HepG2 (cell line): ENCODE data around the gene ADSS1. TPM values are rescaled to one million over a fixed set of nuclear protein-coding genes. Genes with fewer than 3 reads are reported as not detected.

Source experiments
- E2F1 ChIP-seq: sonication (generic); formaldehyde crosslinking; IDR thresholded peaks from 2 replicates; pipeline ENCODE4 v1.5.0; 2020; ENCODE audit warnings: missing genetic modification reagents
- NCOA1 ChIP-seq: sonication (generic); formaldehyde crosslinking; IDR thresholded peaks from 2 replicates; pipeline ENCODE4 v1.9.0; 2021; ENCODE audit warnings: missing genetic modification reagents
- POGZ ChIP-seq: sonication (generic); formaldehyde crosslinking; IDR thresholded peaks from 2 replicates; pipeline ENCODE4 v1.4.0; 2020; ENCODE audit warnings: mild to moderate bottlenecking, missing genetic modification reagents
- PRPF4 ChIP-seq: fragments of 200-400 bp; formaldehyde crosslinking; IDR thresholded peaks from 2 replicates; pipeline ENCODE4 v1.6.1; 2016; ENCODE audit warnings: low read length, low read depth; ENCODE audit not compliant: poor library complexity, severe bottlenecking
- SIN3A ChIP-seq: IDR thresholded peaks from 2 replicates; pipeline ENCODE4 v1.6.1; 2011; ENCODE audit warnings: low read depth, mild to moderate bottlenecking, control low read depth, low read length, borderline replicate concordance
- STAT6 ChIP-seq: sonication (generic); formaldehyde crosslinking; IDR thresholded peaks from 2 replicates; pipeline ENCODE4 v1.4.0; 2020; ENCODE audit warnings: missing genetic modification reagents, mild to moderate bottlenecking, borderline replicate concordance
- TRIM24 ChIP-seq: sonication (generic); formaldehyde crosslinking; IDR thresholded peaks from 2 replicates; pipeline ENCODE4 v1.8.0; 2022; ENCODE audit warnings: mild to moderate bottlenecking, missing genetic modification reagents
- ZBTB34 ChIP-seq: sonication (generic); formaldehyde crosslinking; IDR thresholded peaks from 2 replicates; pipeline ENCODE4 v1.8.0; 2022; ENCODE audit warnings: mild to moderate bottlenecking, missing genetic modification reagents
- ZNF124 ChIP-seq: sonication (generic); formaldehyde crosslinking; IDR thresholded peaks from 2 replicates; pipeline ENCODE4 v1.4.0; 2020; ENCODE audit warnings: missing genetic modification reagents
- ZNF20 ChIP-seq: sonication (generic); formaldehyde crosslinking; IDR thresholded peaks from 2 replicates; pipeline ENCODE4 v1.4.0; 2020; ENCODE audit warnings: mild to moderate bottlenecking, moderate library complexity, missing genetic modification reagents
- ZNF230 ChIP-seq: sonication (generic); formaldehyde crosslinking; IDR thresholded peaks from 2 replicates; pipeline ENCODE4 v1.4.0; 2020; ENCODE audit warnings: mild to moderate bottlenecking, missing genetic modification reagents
- ZNF264 ChIP-seq: sonication (generic); formaldehyde crosslinking; IDR thresholded peaks from 2 replicates; pipeline ENCODE4 v1.4.0; 2020; ENCODE audit warnings: missing genetic modification reagents
- ZNF552 ChIP-seq: sonication (generic); formaldehyde crosslinking; IDR thresholded peaks from 2 replicates; pipeline ENCODE4 v1.9.0; 2022; ENCODE audit warnings: missing genetic modification reagents, mild to moderate bottlenecking, borderline replicate concordance
- ZNF737 ChIP-seq: sonication (generic); formaldehyde crosslinking; IDR thresholded peaks from 2 replicates; pipeline ENCODE4 v1.5.0; 2020; ENCODE audit warnings: missing genetic modification reagents, mild to moderate bottlenecking, borderline replicate concordance
- ZSCAN31 ChIP-seq: sonication (generic); formaldehyde crosslinking; IDR thresholded peaks from 2 replicates; pipeline ENCODE4 v1.5.0; 2020; ENCODE audit warnings: low read depth, mild to moderate bottlenecking, missing genetic modification reagents
- polyA plus RNA-seq, 8 experiments: library from polyadenylated mRNA; depleted of rRNA in 3 of 8; stranded (reverse) in 7 of 8; unstranded in 1 of 8; fragments of >200 nt; fragmentation: Illumina TruSeq in 4 of 8; extraction: Trizol in 4 of 8; gene quantifications; 2 replicates each; pipeline versions ENCODE4 v1.2.1 to v1.2.3, GENCODE V29; 2011 to 2016; ENCODE audit warnings: low read depth in 4 of 8, missing spikeins in 1 of 8, mixed read lengths in 1 of 8; ENCODE audit not compliant: insufficient read depth in 1 of 8
- total RNA-seq, 5 experiments: library from RNA; depleted of rRNA; stranded (reverse); fragments of >200 nt; fragmentation: Illumina TruSeq; extraction: Trizol; gene quantifications; 2 replicates each; pipeline ENCODE4 v1.2.3, GENCODE V29; 2016; ENCODE audit warnings: low read depth in 1 of 5
- TF ChIP-seq, protein P1 (sequence below), 2 experiments: sonication (generic) in 1 of 2; formaldehyde crosslinking in 1 of 2; IDR thresholded peaks; 2 replicates each; pipeline versions ENCODE4 v1.5.1 to v1.6.1; 2011 to 2020; ENCODE audit warnings: borderline replicate concordance in 1 of 2, low read depth in 1 of 2, low read length in 1 of 2, mild to moderate bottlenecking in 1 of 2, missing genetic modification reagents in 1 of 2, moderate library complexity in 1 of 2
- TF ChIP-seq, protein P2 (sequence below): IDR thresholded peaks from 2 replicates; pipeline ENCODE4 v1.6.1; 2016; ENCODE audit warnings: missing genetic modification reagents, missing compliant biosample characterization
- TF ChIP-seq, protein P3 (sequence below): sonication (generic); formaldehyde crosslinking; IDR thresholded peaks from 2 replicates; pipeline ENCODE4 v1.8.1; 2023; ENCODE audit warnings: mild to moderate bottlenecking, moderate library complexity, missing genetic modification reagents

ADSS1 gene
- total and polyA plus RNA-seq, 2 of the 13 experiments (the other 11 are each of a cell fraction or from before 2014, with no cell fraction given) = 1.0 to 36.7 TPM

DNA sequence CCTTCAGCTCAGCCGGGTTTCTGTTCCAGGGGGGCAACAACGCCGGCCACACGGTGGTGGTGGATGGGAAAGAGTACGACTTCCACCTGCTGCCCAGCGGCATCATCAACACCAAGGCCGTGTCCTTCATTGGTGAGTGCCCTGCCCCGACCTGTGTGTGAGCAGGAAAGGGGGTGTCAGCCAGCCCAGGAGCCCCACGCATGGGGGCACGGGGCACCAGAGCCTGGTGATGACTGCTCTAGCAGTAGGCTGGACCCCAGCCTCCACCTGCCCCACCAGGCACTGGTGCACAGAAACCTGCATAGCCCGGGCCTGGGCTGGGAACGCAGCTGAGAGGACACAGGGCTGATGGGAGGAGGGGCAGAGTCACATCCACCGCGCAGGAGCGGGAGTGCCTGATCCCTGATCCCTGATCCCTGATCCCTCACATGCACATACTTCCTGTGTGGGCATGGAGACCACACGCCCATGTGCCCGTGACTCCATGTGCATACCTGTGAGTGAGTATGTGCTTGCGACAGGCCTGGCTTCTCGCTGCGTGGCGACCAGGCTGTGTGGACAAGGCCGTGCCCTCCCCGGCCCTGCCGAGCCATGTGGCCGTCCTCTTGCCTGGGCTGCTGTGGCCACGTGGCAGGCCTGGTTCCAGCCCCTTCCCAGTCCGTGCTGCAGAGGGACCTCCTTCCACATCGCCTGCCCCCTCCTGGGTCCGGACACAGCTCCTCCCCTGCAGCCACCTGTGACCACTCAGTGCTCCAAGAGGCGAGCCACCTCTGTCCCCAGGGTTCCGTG lies 11.2 kb downstream of the ADSS1 start (continued):
- TF ChIP-seq, protein P1, sequence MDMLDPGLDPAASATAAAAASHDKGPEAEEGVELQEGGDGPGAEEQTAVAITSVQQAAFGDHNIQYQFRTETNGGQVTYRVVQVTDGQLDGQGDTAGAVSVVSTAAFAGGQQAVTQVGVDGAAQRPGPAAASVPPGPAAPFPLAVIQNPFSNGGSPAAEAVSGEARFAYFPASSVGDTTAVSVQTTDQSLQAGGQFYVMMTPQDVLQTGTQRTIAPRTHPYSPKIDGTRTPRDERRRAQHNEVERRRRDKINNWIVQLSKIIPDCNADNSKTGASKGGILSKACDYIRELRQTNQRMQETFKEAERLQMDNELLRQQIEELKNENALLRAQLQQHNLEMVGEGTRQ (IDR thresholded peaks at IDR 0.05; ENCODE audit: low read depth, low read length) = no peak
- TF ChIP-seq, protein P1 (CRISPR knock-in tag; IDR thresholded peaks at IDR 0.05; ENCODE audit: borderline replicate concordance) = 0 out of 2 replicates have a peak, but pooled peaks have one; percentile 46
- no peak for TF ChIP-seq NCOA1 (CRISPR knock-in tag)
- TF ChIP-seq ZNF20 (CRISPR knock-in tag) = no peak
- TF ChIP-seq, protein P2, sequence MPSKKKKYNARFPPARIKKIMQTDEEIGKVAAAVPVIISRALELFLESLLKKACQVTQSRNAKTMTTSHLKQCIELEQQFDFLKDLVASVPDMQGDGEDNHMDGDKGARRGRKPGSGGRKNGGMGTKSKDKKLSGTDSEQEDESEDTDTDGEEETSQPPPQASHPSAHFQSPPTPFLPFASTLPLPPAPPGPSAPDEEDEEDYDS (CRISPR knock-in tag) = peak; percentile 20; the same call in 1 of the 2 replicates
- TF ChIP-seq TRIM24 = no peak
- peak; percentile 83; the same call in 1 of the 2 replicates for TF ChIP-seq ZNF230 (CRISPR knock-in tag)
- peak; percentile 40 for TF ChIP-seq POGZ (CRISPR knock-in tag)
- TF ChIP-seq ZBTB34 = peak; percentile 81; the same call in 1 of the 2 replicates
- TF ChIP-seq ZNF737 (CRISPR knock-in tag) = no peak
- TF ChIP-seq STAT6 (CRISPR knock-in tag) = no peak
- TF ChIP-seq ZNF264 = no peak
- no peak for TF ChIP-seq ZNF124 (CRISPR knock-in tag)
- TF ChIP-seq, protein P3, sequence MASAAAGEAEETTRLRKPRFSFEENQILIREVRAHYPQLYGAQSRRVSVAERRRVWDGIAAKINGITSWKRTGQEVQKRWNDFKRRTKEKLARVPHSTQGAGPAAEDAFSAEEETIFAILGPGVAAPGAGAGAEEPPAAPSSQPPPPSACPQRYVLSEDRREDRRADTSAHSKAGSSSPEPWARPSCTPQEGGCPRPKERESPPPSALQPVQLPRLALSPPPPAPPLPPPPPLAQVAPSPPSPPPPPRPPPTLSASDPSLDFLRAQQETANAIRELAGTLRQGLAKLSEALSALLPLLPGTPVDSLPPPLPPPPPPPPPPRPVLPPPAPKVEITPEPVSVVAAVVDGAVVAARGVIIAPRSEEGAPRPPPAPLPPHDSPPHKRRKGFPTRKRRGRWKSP (CRISPR knock-in tag) = peak; percentile 39; the same call in 1 of the 2 replicates
- no peak for TF ChIP-seq PRPF4
- TF ChIP-seq SIN3A = no peak
- TF ChIP-seq ZSCAN31 (CRISPR knock-in tag) = no peak
- TF ChIP-seq E2F1 (CRISPR knock-in tag) = no peak
- peak; percentile 79; the same call in 1 of the 2 replicates for TF ChIP-seq ZNF552 (CRISPR knock-in tag)
